Kidney epithelial cell (primary cell): ENCODE results near the gene ADCY3. TPM values are rescaled to one million over a fixed set of nuclear protein-coding genes. Genes with fewer than 3 reads are reported as not detected.

Experiments used
- DNase-seq: peaks from one replicate; pipeline ENCODE4 v3.0.0-alpha.2; 2010; ENCODE audit warnings: low read depth
- H3K27me3 ChIP-seq: 2 replicates; pipeline ENCODE4 v1.6.0; 2011; ENCODE audit warnings: low read length; ENCODE audit not compliant: control insufficient read depth, insufficient read depth
- H3K36me3 ChIP-seq: 2 replicates; pipeline ENCODE4 v1.5.1; 2011; ENCODE audit warnings: low read length; ENCODE audit not compliant: control insufficient read depth, insufficient read depth
- H3K4me3 ChIP-seq: 2 replicates; pipeline ENCODE4 v1.5.1; 2011; ENCODE audit warnings: low read depth, mild to moderate bottlenecking, control low read depth, low read length
- total RNA-seq: library from RNA; depleted of rRNA; stranded (reverse); fragments of >200 nt; gene quantifications from 2 replicates; pipeline ENCODE4 v1.2.3, GENCODE V29; 2015
- TF ChIP-seq, protein P1 (sequence below): IDR thresholded peaks from 2 replicates; pipeline ENCODE4 v1.5.1; 2011; ENCODE audit warnings: mild to moderate bottlenecking, moderate library complexity, low read length, control low read depth, inconsistent platforms; ENCODE audit not compliant: insufficient read depth, poor library complexity, severe bottlenecking

Gene ADCY3
- total RNA-seq, 1 donor from 2014 or later: 24.5 TPM

GRCh38 chr2:24871852-24872333 is 48.1 kb downstream of the ADCY3 start:
- H3K4me3 ChIP-seq: no peak overlapping the region
- no peaks in the 10 kb centered on the region for H3K36me3 ChIP-seq
- no peaks in the 10 kb centered on the region for H3K27me3 ChIP-seq
- TF ChIP-seq, protein P1, sequence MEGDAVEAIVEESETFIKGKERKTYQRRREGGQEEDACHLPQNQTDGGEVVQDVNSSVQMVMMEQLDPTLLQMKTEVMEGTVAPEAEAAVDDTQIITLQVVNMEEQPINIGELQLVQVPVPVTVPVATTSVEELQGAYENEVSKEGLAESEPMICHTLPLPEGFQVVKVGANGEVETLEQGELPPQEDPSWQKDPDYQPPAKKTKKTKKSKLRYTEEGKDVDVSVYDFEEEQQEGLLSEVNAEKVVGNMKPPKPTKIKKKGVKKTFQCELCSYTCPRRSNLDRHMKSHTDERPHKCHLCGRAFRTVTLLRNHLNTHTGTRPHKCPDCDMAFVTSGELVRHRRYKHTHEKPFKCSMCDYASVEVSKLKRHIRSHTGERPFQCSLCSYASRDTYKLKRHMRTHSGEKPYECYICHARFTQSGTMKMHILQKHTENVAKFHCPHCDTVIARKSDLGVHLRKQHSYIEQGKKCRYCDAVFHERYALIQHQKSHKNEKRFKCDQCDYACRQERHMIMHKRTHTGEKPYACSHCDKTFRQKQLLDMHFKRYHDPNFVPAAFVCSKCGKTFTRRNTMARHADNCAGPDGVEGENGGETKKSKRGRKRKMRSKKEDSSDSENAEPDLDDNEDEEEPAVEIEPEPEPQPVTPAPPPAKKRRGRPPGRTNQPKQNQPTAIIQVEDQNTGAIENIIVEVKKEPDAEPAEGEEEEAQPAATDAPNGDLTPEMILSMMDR: no peak
- DNase-seq: no peak

GRCh38 chr2:24870891-24871705 is 48.9 kb downstream of the ADCY3 start:
- H3K36me3 ChIP-seq: no peaks in the 10 kb centered on the region
- H3K4me3 ChIP-seq: no peak overlapping the region
- TF ChIP-seq, protein P1: no peak
- no peaks in the 10 kb centered on the region for H3K27me3 ChIP-seq
- DNase-seq: no peak

DNA sequence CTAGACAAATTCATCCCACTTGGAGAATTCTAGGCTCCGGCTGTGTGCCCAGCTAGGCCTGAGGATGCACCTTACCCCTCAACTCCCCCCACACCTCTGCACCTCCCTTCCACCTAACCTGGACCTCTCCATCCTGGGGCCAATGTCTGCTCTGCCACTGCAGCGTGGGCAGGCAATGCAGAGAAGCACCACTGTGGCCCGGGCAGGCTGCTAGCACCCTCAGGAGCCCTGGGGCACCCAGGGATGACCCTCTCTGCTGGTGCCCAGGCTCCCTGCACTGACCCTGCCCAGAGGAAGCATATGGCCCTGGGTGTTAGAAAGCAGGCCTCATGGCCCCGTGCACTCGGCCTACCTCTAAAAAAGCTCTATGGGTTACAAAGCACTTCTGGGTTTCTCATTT is 49.6 kb downstream of the ADCY3 start:
- no peak for DNase-seq
- Histone ChIP-seq H3K4me3 (no peak overlapping the region), H3K36me3 (no peaks in the 10 kb centered on the region), H3K27me3 (no peaks in the 10 kb centered on the region)
- TF ChIP-seq, protein P1: no peak

DNA sequence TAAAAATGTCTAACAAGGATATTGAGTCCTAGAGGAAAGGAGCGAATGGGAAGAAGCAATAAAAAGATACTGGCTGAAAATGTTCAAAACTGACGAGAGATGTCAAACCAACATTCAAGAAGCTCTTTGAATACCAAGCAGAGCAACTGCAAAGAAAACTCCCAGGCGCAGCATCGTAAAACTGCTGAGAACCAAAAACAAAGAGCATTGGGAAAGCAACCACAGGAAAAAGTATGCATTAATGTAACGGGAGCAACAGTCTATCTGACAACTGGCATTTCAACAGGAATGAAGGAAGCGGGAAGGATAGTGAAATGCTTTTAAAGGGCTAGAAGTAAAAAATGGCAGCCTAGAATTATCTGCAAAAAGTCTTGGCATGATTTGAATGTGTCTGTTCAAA is 53.1 kb downstream of the ADCY3 start:
- no peak for DNase-seq
- Histone ChIP-seq H3K4me3 (no peak overlapping the region), H3K36me3 (no peaks in the 10 kb centered on the region), H3K27me3 (no peaks in the 10 kb centered on the region)
- TF ChIP-seq, protein P1: no peak

DNA sequence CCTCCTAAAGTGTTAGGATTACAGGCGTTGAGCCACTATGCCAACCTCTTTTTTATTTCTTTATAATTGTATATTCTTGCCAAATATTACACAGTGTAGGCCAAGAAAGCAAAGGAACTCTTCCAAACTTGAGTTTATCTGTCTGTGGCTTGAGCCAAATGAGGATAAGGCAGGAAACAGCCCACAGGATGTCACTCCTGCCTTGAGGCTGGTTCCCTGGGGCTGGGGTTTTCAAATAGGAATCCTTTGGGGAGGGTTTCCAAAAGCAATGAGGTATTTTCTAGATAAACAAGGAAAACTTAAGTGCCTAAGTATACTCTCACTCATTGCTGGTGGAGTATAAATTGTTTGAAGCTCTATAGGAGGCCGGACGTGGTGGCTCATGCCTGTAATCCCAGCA is 56.4 kb downstream of the ADCY3 start:
- Histone ChIP-seq H3K36me3 (no peaks in the 10 kb centered on the region), H3K27me3 (no peaks in the 10 kb centered on the region), H3K4me3 (no peak overlapping the region)
- no peak for DNase-seq
- TF ChIP-seq, protein P1: no peak

DNA sequence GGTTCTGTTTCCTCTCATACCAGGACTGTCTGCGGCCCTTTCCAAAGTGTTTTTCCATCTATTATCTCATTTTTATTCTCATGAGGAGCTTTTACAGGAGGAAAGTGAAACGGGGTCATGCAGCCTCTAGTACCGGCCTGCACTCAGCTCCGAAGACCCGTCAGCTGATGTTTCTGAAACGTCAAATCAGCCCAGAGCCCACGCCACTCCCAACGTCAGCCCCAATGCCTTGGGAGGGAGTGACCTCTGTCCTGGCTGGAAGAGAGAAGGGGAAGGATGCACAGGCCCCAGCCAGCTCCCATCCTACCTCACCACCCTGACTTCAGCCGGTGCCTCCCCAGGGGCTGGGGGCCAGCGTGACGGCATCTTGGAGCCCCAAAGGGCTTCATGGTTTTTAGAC is 58.5 kb downstream of the ADCY3 start:
- H3K4me3 ChIP-seq: no peak overlapping the region
- TF ChIP-seq, protein P1: no peak
- H3K27me3 ChIP-seq: no peaks in the 10 kb centered on the region
- no peaks in the 10 kb centered on the region for H3K36me3 ChIP-seq
- no peak for DNase-seq
